ENCODE measurements around the gene TRIM31. TPM values are rescaled to one million over a fixed set of nuclear protein-coding genes. Genes with fewer than 3 reads are reported as not detected.

TRIM31 gene
- polyA plus RNA-seq, 2 of the 4 experiments (the other 2 are of a cell fraction) = 2.9 to 3.2 TPM

- TF ChIP-seq, protein P1, sequence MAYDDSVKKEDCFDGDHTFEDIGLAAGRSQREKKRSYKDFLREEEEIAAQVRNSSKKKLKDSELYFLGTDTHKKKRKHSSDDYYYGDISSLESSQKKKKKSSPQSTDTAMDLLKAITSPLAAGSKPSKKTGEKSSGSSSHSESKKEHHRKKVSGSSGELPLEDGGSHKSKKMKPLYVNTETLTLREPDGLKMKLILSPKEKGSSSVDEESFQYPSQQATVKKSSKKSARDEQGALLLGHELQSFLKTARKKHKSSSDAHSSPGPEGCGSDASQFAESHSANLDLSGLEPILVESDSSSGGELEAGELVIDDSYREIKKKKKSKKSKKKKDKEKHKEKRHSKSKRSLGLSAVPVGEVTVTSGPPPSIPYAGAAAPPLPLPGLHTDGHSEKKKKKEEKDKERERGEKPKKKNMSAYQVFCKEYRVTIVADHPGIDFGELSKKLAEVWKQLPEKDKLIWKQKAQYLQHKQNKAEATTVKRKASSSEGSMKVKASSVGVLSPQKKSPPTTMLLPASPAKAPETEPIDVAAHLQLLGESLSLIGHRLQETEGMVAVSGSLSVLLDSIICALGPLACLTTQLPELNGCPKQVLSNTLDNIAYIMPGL (CRISPR knock-in tag; IDR thresholded peaks at IDR 0.05; ENCODE audit: borderline replicate concordance) = no peak
Measured at GRCh38 chr6:30053682-30054081, 59.2 kb downstream of the TRIM31 start (continued).

Small RNA genes within 50 kb of the gene (small RNA-seq; reads per million reads assigned to genes)
- gene RF00554 (0 reads per million in 6 experiments), gene RF02219 (0 reads per million in 6 experiments), gene RF02220 (0 reads per million in 6 experiments)

Other genes starting within 250 kb of the TRIM31 start
- 78.8 and 86.5 TPM in 2 replicates for gene HLA-A, start 170.6 kb downstream of the TRIM31 start, polyA plus RNA-seq (2011; rRNA removed)
- gene HLA-A, start 170.6 kb downstream of the TRIM31 start, polyA plus RNA-seq (2017; fragmentation: RNase III; extraction: RNeasy Plus Mini Kit Qiagen cat#74134 plus additional on column Dnase treatment) = 81.8 to 95.0 TPM (median 90.7 TPM) in 3 replicates
- 34.6 and 35.3 TPM in 2 replicates for gene POLR1H, start 51.8 kb downstream of the TRIM31 start, polyA plus RNA-seq (2011; rRNA removed)
- 24.8 to 26.1 TPM (median 25.5 TPM) in 3 replicates for gene POLR1H, start 51.8 kb downstream of the TRIM31 start, polyA plus RNA-seq (2017; fragmentation: RNase III; extraction: RNeasy Plus Mini Kit Qiagen cat#74134 plus additional on column Dnase treatment)
- gene PPP1R11, start 45.9 kb downstream of the TRIM31 start, polyA plus RNA-seq (2011; rRNA removed) = 61.6 and 78.6 TPM in 2 replicates
- gene PPP1R11, start 45.9 kb downstream of the TRIM31 start, polyA plus RNA-seq (2017; fragmentation: RNase III; extraction: RNeasy Plus Mini Kit Qiagen cat#74134 plus additional on column Dnase treatment) = 33.8 to 36.3 TPM (median 34.3 TPM) in 3 replicates
- 0.05 TPM in 1 of 2 replicates, not detected in the other for gene RNF39, start 37.3 kb downstream of the TRIM31 start, polyA plus RNA-seq (2011; rRNA removed)
- gene RNF39, start 37.3 kb downstream of the TRIM31 start, polyA plus RNA-seq (2017; fragmentation: RNase III; extraction: RNeasy Plus Mini Kit Qiagen cat#74134 plus additional on column Dnase treatment) = 0.07 TPM in 1 of 3 replicates, not detected in the others
- gene TRIM40, start 23.1 kb upstream of the TRIM31 start, polyA plus RNA-seq (2011; rRNA removed) = 0.05 and 0.07 TPM in 2 replicates
- gene TRIM40, start 23.1 kb upstream of the TRIM31 start, polyA plus RNA-seq (2017; fragmentation: RNase III; extraction: RNeasy Plus Mini Kit Qiagen cat#74134 plus additional on column Dnase treatment) = 0.05 TPM in 1 of 3 replicates, not detected in the others
- gene TRIM10, start 48.1 kb upstream of the TRIM31 start, polyA plus RNA-seq (2011; rRNA removed) = 0.09 and 0.12 TPM in 2 replicates
- gene TRIM10, start 48.1 kb upstream of the TRIM31 start, polyA plus RNA-seq (2017; fragmentation: RNase III; extraction: RNeasy Plus Mini Kit Qiagen cat#74134 plus additional on column Dnase treatment) = 0.03 TPM in 2 of 3 replicates, not detected in the other
- 0.08 and 0.37 TPM in 2 replicates for gene TRIM15, start 50.5 kb upstream of the TRIM31 start, polyA plus RNA-seq (2011; rRNA removed)
- 0.04 to 0.09 TPM (median 0.08 TPM) in 3 replicates for gene TRIM15, start 50.5 kb upstream of the TRIM31 start, polyA plus RNA-seq (2017; fragmentation: RNase III; extraction: RNeasy Plus Mini Kit Qiagen cat#74134 plus additional on column Dnase treatment)
- 23.3 and 30.4 TPM in 2 replicates for gene TRIM26, start 100.3 kb upstream of the TRIM31 start, polyA plus RNA-seq (2011; rRNA removed)
- gene TRIM26, start 100.3 kb upstream of the TRIM31 start, polyA plus RNA-seq (2017; fragmentation: RNase III; extraction: RNeasy Plus Mini Kit Qiagen cat#74134 plus additional on column Dnase treatment) = 28.2 to 31.1 TPM (median 30.4 TPM) in 3 replicates
- gene TRIM39, start 213.8 kb upstream of the TRIM31 start, polyA plus RNA-seq (2011; rRNA removed) = 5.3 and 7.1 TPM in 2 replicates
- gene TRIM39, start 213.8 kb upstream of the TRIM31 start, polyA plus RNA-seq (2017; fragmentation: RNase III; extraction: RNeasy Plus Mini Kit Qiagen cat#74134 plus additional on column Dnase treatment) = 7.1 to 9.1 TPM (median 8.1 TPM) in 3 replicates
- gene RPP21, start 232.1 kb upstream of the TRIM31 start, polyA plus RNA-seq (2011; rRNA removed) = 33.6 and 37.4 TPM in 2 replicates
- 54.8 to 59.5 TPM (median 58.4 TPM) in 3 replicates for gene RPP21, start 232.1 kb upstream of the TRIM31 start, polyA plus RNA-seq (2017; fragmentation: RNase III; extraction: RNeasy Plus Mini Kit Qiagen cat#74134 plus additional on column Dnase treatment)